Osteoblast (primary cell): Measurements from ENCODE around the gene COL4A2. TPM values are rescaled to one million over a fixed set of nuclear protein-coding genes. Genes with fewer than 3 reads are reported as not detected.

Experiments used
- DNase-seq: peaks from one replicate; pipeline ENCODE4 v3.0.0; 2011; ENCODE audit warnings: low spot score, mixed read lengths; ENCODE audit not compliant: insufficient read length; ENCODE audit errors: missing footprints
- H2AFZ ChIP-seq: 2 replicates; pipeline ENCODE4 v1.6.0; 2011; ENCODE audit warnings: mild to moderate bottlenecking, low read length
- H3K27ac ChIP-seq: 2 replicates; pipeline ENCODE4 v1.5.1; 2011; ENCODE audit warnings: mild to moderate bottlenecking, low read depth, low read length, moderate library complexity
- H3K27me3 ChIP-seq: 2 replicates; pipeline ENCODE4 v1.6.0; 2012; ENCODE audit warnings: mild to moderate bottlenecking, control low read depth, inconsistent platforms, low read length, moderate library complexity; ENCODE audit not compliant: insufficient read depth
- H3K36me3 ChIP-seq: 2 replicates; pipeline ENCODE4 v1.5.1; 2011; ENCODE audit warnings: mild to moderate bottlenecking, low read length, control low read depth, moderate library complexity; ENCODE audit not compliant: insufficient read depth
- H3K4me1 ChIP-seq: 2 replicates; pipeline ENCODE4 v1.5.1; 2011; ENCODE audit warnings: mild to moderate bottlenecking, low read length, control low read depth, moderate library complexity; ENCODE audit not compliant: insufficient read depth
- H3K4me2 ChIP-seq: 2 replicates; pipeline ENCODE4 v1.6.0; 2011; ENCODE audit warnings: mild to moderate bottlenecking, low read length; ENCODE audit not compliant: insufficient read depth
- H3K4me3 ChIP-seq: fragments of 200-600 bp; sonication (generic); 3 replicates; pipeline ENCODE4 v1.5.1; 2012; ENCODE audit warnings: mild to moderate bottlenecking, low read length, inconsistent platforms; ENCODE audit not compliant: insufficient read depth
- H3K79me2 ChIP-seq: 2 replicates; pipeline ENCODE4 v1.6.0; 2012; ENCODE audit warnings: mild to moderate bottlenecking, low read length, control low read depth, inconsistent platforms; ENCODE audit not compliant: insufficient read depth
- H3K9me3 ChIP-seq: 2 replicates; pipeline ENCODE4 v1.5.1; 2011; ENCODE audit warnings: low read depth, low read length, control low read depth
- H4K20me1 ChIP-seq: 2 replicates; pipeline ENCODE4 v1.6.0; 2012; ENCODE audit warnings: mild to moderate bottlenecking, low read length, control low read depth; ENCODE audit not compliant: insufficient read depth
- total RNA-seq: library from RNA; depleted of rRNA; stranded (reverse); fragments of >200 nt; gene quantifications from 2 replicates; pipeline ENCODE4 v1.2.3, GENCODE V29; 2012
- TF ChIP-seq, protein P1 (sequence below): IDR thresholded peaks from 2 replicates; pipeline ENCODE4 v1.5.1; 2011; ENCODE audit warnings: mild to moderate bottlenecking, low read depth, low read length, moderate library complexity; ENCODE audit errors: extremely low read depth

Gene COL4A2
- total RNA-seq, 1 donor, result 267 TPM

DNA sequence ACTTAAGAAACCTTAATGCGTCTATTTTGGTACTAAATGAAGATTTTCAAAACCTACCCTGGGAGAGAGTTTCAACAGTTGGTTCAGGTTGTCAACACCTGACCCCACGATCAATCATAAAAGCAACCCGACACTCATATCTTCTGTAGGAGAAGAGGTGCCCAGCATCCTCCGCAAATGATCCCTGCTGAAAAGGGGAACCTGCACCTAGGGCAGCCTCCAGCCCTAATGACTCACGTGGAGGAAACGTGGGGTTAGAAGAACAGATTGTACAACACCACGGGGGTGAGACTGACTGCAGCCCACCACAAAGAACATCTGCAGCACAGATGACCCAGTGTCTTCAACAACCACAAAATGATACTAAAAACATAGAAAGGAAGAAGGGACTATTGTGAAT, 138.1 kb downstream of the COL4A2 start:
- Histone ChIP-seq H3K36me3 (peaks cover 65% of the 10 kb centered on the region), H4K20me1 (no peaks in the 10 kb centered on the region), H3K4me3 (no peak overlapping the region), H2AFZ (no peak overlapping the region), H3K4me2 (no peak overlapping the region), H3K4me1 (peaks cover 35% of the 10 kb centered on the region), H3K27ac (no peak overlapping the region), H3K9me3 (no peaks in the 10 kb centered on the region), H3K79me2 (no peaks in the 10 kb centered on the region), H3K27me3 (no peaks in the 10 kb centered on the region)
- no peak for DNase-seq
- TF ChIP-seq, protein P1, sequence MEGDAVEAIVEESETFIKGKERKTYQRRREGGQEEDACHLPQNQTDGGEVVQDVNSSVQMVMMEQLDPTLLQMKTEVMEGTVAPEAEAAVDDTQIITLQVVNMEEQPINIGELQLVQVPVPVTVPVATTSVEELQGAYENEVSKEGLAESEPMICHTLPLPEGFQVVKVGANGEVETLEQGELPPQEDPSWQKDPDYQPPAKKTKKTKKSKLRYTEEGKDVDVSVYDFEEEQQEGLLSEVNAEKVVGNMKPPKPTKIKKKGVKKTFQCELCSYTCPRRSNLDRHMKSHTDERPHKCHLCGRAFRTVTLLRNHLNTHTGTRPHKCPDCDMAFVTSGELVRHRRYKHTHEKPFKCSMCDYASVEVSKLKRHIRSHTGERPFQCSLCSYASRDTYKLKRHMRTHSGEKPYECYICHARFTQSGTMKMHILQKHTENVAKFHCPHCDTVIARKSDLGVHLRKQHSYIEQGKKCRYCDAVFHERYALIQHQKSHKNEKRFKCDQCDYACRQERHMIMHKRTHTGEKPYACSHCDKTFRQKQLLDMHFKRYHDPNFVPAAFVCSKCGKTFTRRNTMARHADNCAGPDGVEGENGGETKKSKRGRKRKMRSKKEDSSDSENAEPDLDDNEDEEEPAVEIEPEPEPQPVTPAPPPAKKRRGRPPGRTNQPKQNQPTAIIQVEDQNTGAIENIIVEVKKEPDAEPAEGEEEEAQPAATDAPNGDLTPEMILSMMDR, result no peak

GRCh38 chr13:110445722-110446574, 138.9 kb downstream of the COL4A2 start:
- TF ChIP-seq, protein P1, result no peak
- no peaks in the 10 kb centered on the region for H3K27me3 ChIP-seq
- no peak overlapping the region for H2AFZ ChIP-seq
- no peak overlapping the region for H3K27ac ChIP-seq
- peaks cover 65% of the 10 kb centered on the region for H3K36me3 ChIP-seq
- no peak for DNase-seq
- no peak overlapping the region for H3K4me2 ChIP-seq
- H4K20me1 ChIP-seq, result no peaks in the 10 kb centered on the region
- no peak overlapping the region for H3K4me3 ChIP-seq
- peaks cover 35% of the 10 kb centered on the region for H3K4me1 ChIP-seq
- no peaks in the 10 kb centered on the region for H3K9me3 ChIP-seq
- no peaks in the 10 kb centered on the region for H3K79me2 ChIP-seq

GRCh38 chr13:110446575-110446890, 139.4 kb downstream of the COL4A2 start:
- H3K27me3 ChIP-seq, result no peaks in the 10 kb centered on the region
- peaks cover 64% of the 10 kb centered on the region for H3K36me3 ChIP-seq
- no peak overlapping the region for H3K4me3 ChIP-seq
- H3K4me1 ChIP-seq, result peaks cover 35% of the 10 kb centered on the region
- no peaks in the 10 kb centered on the region for H3K9me3 ChIP-seq
- H3K27ac ChIP-seq, result no peak overlapping the region
- no peak overlapping the region for H3K4me2 ChIP-seq
- H2AFZ ChIP-seq, result no peak overlapping the region
- TF ChIP-seq, protein P1, result no peak
- H3K79me2 ChIP-seq, result no peaks in the 10 kb centered on the region
- no peak for DNase-seq
- no peaks in the 10 kb centered on the region for H4K20me1 ChIP-seq

GRCh38 chr13:110447058-110447511, 140.0 kb downstream of the COL4A2 start:
- peak overlapping the region; percentile 61 for H3K27ac ChIP-seq
- H2AFZ ChIP-seq, result no peak overlapping the region
- no peaks in the 10 kb centered on the region for H3K79me2 ChIP-seq
- H4K20me1 ChIP-seq, result no peaks in the 10 kb centered on the region
- no peaks in the 10 kb centered on the region for H3K9me3 ChIP-seq
- H3K27me3 ChIP-seq, result no peaks in the 10 kb centered on the region
- peaks cover 62% of the 10 kb centered on the region for H3K36me3 ChIP-seq
- TF ChIP-seq, protein P1, result no peak
- no peak overlapping the region for H3K4me2 ChIP-seq
- no peak for DNase-seq
- H3K4me3 ChIP-seq, result no peak overlapping the region
- H3K4me1 ChIP-seq, result peaks cover 35% of the 10 kb centered on the region
